GM18526 (cell line): ENCODE results near the gene RELCH.

Source experiments
- POLR2A ChIP-seq: IDR thresholded peaks from 3 replicates; pipeline ENCODE4 v1.6.1; 2011; ENCODE audit not compliant: insufficient read length; ENCODE audit errors: extremely low read depth

RELCH gene

DNA sequence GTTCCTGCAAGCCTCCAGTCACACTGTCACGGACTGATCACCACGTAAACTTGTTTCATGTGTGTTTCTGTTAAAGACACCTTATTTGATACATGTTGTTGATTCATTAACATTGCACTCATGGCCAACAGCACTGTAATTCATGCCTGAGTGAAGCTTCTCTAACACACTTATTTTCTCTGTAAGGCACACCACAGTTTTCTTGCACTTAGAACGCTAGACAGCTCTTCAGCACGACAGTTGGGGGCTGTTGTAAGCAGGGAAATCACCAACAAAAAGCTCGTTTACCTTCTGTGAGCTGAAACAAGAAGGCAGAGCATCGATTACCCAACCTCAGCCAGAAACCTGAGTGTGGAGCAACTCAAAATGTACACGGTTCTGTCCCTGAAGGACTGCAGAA lies 166.1 kb downstream of the RELCH start:
- no peak for TF ChIP-seq POLR2A

- no peak for TF ChIP-seq POLR2A
Observed at GRCh38 chr18:62354151-62354550, 167.1 kb downstream of the RELCH start.

GRCh38 chr18:62357079-62357719 lies 170.1 kb downstream of the RELCH start:
- no peak for TF ChIP-seq POLR2A
